ENCODE measurements around the gene MASP1.

MASP1 gene

DNA sequence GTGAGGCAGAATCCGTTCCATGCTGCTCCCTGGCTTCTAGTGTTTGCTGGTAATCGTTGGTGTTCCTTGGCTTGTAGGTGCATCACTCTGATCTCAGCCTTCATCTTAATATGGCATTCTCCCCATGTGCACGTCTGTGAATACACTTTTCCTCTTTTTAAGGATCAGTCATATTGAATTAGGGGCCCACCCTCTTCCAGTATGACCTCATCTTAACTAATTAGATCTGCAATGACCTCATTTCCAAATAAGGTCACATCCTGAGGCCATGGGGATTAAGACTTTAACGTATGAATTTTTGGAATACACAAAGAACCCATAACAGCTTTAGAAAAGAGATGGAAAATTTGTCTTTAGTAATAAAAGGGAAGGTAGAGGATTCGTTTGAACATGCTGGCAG lies 34.1 kb upstream of the MASP1 start:
- TF ChIP-seq CTCF (IDR thresholded peaks at IDR 0.05; ENCODE audit: insufficient read depth, missing control alignments), result no peak
- FAIRE-seq (no peak), DNase-seq (ENCODE audit: insufficient read length, low spot score) (no peak)

DNA sequence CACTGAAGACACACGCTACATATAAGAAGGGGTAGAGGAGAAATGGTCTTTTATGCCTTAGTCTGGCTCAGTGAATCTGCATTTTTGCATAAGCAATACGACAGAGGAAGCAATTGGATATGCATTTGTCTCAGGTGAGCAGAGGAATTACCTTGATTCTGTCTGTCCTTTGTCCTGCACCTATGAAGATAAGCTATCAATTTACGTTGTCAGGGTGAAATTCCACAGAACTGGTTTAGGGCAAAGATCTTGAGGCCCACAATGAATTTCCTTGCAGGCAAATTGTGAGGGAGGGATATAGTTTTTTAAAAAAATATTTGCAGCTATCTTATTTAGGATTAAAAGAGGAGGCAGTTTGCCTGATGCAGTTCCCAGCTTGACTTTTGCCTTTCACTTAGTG lies 31.6 kb upstream of the MASP1 start:
- no peak for DNase-seq (ENCODE audit: insufficient read length, low spot score)
- no peak for FAIRE-seq
- TF ChIP-seq CTCF (IDR thresholded peaks at IDR 0.05; ENCODE audit: insufficient read depth, missing control alignments), result no peak

GRCh38 chr3:187322291-187322690 lies 30.8 kb upstream of the MASP1 start:
- DNase-seq (ENCODE audit: insufficient read length, low spot score), result no peak
- TF ChIP-seq CTCF (IDR thresholded peaks at IDR 0.05; ENCODE audit: insufficient read depth, missing control alignments), result no peak
- FAIRE-seq, result no peak

DNA sequence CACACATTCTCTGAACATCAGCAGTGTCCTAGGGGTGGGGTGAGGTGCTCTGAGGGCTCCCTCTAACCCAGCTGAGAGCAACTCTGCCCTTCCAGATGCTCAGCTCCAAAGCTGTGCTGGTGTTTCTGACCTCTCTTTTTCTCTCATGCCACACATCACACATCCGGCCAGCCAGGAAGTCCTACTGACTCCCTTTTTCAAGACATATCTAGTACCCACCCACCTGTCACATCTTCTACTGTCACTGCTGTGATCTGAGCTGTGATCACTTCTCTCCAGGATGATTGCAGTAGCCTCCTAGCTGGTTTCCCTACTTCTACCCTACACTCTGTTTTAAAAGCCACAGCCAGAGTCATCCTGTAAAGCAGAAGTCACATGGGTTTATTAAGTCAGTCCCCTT lies 30.2 kb upstream of the MASP1 start:
- no peak for FAIRE-seq

DNA sequence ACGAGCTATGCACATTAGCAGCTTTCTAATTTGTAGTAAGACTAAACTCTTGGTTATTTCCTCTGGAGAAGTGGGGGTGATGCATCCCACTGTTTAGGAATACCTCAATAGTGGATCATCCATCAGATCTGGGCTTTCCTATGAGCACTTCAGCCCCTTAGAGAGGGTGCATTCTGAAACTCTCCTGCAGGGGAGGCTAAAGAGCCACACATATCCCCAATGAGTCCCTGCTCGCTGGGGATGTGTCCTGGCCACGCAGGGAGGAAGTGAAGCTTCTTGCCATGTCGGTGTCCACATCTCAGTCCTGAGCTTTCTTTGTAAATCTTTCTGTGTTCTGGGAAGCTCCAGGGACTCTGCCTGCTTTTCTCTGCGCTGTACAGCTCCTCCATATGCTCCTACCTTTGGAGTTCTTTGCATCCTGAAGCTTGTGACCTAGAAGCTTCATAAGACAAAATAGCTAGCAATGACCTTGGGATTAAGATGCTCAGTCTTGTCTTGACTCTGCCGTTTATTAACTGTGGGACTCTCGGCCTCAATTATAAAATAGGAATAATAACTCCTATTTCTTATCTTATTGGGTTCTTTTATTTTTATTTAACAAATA lies 28.3 kb upstream of the MASP1 start:
- no peak for FAIRE-seq
- no peak for DNase-seq (ENCODE audit: insufficient read length, low spot score)
- peak; percentile 69 for TF ChIP-seq CTCF (IDR thresholded peaks at IDR 0.05; ENCODE audit: insufficient read depth, missing control alignments)

More for the DNA sequence above, 30.2 kb upstream of the MASP1 start:
- no peak for DNase-seq (ENCODE audit: insufficient read length, low spot score)
- TF ChIP-seq CTCF (IDR thresholded peaks at IDR 0.05; ENCODE audit: insufficient read depth, missing control alignments), result no peak

DNA sequence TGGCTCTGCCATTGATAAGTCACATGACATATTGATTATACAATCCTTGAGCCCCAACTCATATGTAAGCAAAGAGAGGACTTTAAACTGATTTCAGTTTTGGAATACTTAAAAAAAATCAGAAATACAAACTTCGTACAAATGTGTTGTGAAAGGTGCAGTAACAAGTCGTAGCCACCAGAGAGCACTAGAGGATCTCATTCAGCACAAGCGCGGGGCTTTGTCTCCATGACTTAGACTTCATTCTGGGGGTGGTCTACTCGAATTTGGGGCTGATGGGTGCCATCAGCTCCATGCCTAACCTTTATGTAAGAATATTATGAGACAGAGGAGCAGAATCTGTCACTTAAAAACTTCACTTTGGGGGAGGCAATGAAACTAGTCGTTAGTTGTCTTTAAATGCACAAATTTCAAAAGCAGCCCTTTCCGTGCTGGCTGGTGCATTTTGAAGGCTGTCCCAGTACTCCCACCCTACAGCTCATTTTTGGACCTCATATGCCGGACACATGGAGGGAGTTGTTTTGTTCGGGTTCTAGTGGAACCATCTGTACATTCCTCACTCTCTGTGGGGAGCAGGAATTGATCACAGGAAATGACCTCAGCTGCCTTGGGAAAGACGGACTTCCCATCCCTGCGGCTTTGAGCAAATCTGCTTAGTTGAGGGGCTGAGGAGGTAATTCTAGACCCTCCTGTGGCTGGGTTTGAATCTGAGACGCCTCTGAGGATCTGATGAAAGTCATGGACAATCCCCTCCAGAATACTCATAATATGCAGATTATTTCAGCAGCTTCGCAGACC lies 27.5 kb upstream of the MASP1 start:
- FAIRE-seq, result no peak
- peak; percentile 84 for TF ChIP-seq CTCF (IDR thresholded peaks at IDR 0.05; ENCODE audit: insufficient read depth, missing control alignments)
- no peak for DNase-seq (ENCODE audit: insufficient read length, low spot score)

DNA sequence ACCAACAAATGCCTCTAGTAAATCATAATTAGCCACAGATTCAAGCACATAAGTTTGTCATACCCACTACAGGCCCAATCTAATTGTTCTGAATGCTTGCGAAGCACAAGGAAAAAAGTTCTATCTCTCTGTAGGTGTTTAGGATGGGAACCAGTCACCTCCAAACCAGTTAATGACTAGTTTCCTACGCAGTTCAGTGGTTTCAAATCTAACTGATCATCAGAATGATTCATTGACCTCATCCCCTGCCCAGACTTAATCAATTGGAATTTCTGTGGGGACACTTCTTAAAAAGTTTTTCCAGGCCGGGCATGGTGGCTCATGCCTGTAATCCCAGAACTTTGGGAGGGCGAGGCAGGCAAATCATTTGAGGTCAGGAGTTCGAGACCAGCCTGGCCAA lies 24.3 kb upstream of the MASP1 start:
- TF ChIP-seq CTCF (IDR thresholded peaks at IDR 0.05; ENCODE audit: insufficient read depth, missing control alignments), result no peak
- DNase-seq (ENCODE audit: insufficient read length, low spot score) (no peak), FAIRE-seq (no peak)

Measured in D721Med (cell line).